Measurements from ENCODE around the gene TOP1. TPM values are rescaled to one million over a fixed set of nuclear protein-coding genes. Genes with fewer than 3 reads are reported as not detected.

The TOP1 gene
- total RNA-seq, 2 donors from 2014 or later: 64.3 to 65.7 TPM

- intact Hi-C loops (cut with DNase I, micrococcal nuclease): no loop called here
- DNase-seq: no peak
- ATAC-seq: no peak
Observed at GRCh38 chr20:41050361-41051008, 21.9 kb downstream of the TOP1 start.

GRCh38 chr20:41051009-41051825 lies 22.6 kb downstream of the TOP1 start:
- ATAC-seq (peak; percentile 55), DNase-seq (no peak)
- intact Hi-C loops (cut with DNase I, micrococcal nuclease): no loop called here

GRCh38 chr20:41052742-41053419 lies 24.3 kb downstream of the TOP1 start:
- ATAC-seq: peak; percentile 62
- DNase-seq: no peak
- intact Hi-C loops (cut with DNase I, micrococcal nuclease): no loop called here

- DNase-seq: no peak
- intact Hi-C loops (cut with DNase I, micrococcal nuclease): no loop called here
Observed at GRCh38 chr20:41054070-41054846, 25.6 kb downstream of the TOP1 start.

GRCh38 chr20:41054847-41055230 lies 26.2 kb downstream of the TOP1 start:
- DNase-seq (no peak), ATAC-seq (no peak)
- intact Hi-C loops (cut with DNase I, micrococcal nuclease): no loop called here

More at GRCh38 chr20:41054070-41054846, 25.6 kb downstream of the TOP1 start:
- peak; percentile 47 for ATAC-seq

GRCh38 chr20:41055679-41056078 lies 27.1 kb downstream of the TOP1 start:
- intact Hi-C loops (cut with DNase I, micrococcal nuclease): no loop called here
- ATAC-seq (peak; percentile 21), DNase-seq (no peak)

GRCh38 chr20:41057999-41058673 lies 29.5 kb downstream of the TOP1 start:
- peak; percentile 31 for ATAC-seq
- intact Hi-C loops (cut with DNase I, micrococcal nuclease): no loop called here
- no peak for DNase-seq

- intact Hi-C loops (cut with DNase I, micrococcal nuclease): no loop called here
- DNase-seq (no peak), ATAC-seq (no peak)
Observed at GRCh38 chr20:41058674-41059635, 30.3 kb downstream of the TOP1 start.

GRCh38 chr20:41061155-41061554 lies 32.5 kb downstream of the TOP1 start:
- no peak for DNase-seq
- intact Hi-C loops (cut with DNase I, micrococcal nuclease): no loop called here
- ATAC-seq: peak; percentile 77

GRCh38 chr20:41063442-41063841 lies 34.8 kb downstream of the TOP1 start:
- ATAC-seq (no peak), DNase-seq (no peak)
- intact Hi-C loops (cut with DNase I, micrococcal nuclease): no loop called here

GRCh38 chr20:41064377-41064776 lies 35.8 kb downstream of the TOP1 start:
- intact Hi-C loops (cut with DNase I, micrococcal nuclease): no loop called here
- ATAC-seq: no peak
- DNase-seq: no peak

- ATAC-seq (peak; percentile 84), DNase-seq (no peak)
- intact Hi-C loops (cut with DNase I, micrococcal nuclease): no loop called here
Observed at GRCh38 chr20:41065716-41066115, 37.1 kb downstream of the TOP1 start.

- no peak for ATAC-seq
- intact Hi-C loops (cut with DNase I, micrococcal nuclease): no loop called here
- no peak for DNase-seq
Observed at GRCh38 chr20:41068806-41069205, 40.2 kb downstream of the TOP1 start.

GRCh38 chr20:41072190-41072863 lies 43.7 kb downstream of the TOP1 start:
- no peak for DNase-seq
- no peak for ATAC-seq
- intact Hi-C loops (cut with DNase I, micrococcal nuclease): no loop called here

- intact Hi-C loops (cut with DNase I, micrococcal nuclease): no loop called here
- DNase-seq (no peak), ATAC-seq (no peak)
Observed at GRCh38 chr20:41072915-41073314, 44.3 kb downstream of the TOP1 start.

- ATAC-seq: no peak
- intact Hi-C loops (cut with DNase I, micrococcal nuclease): no loop called here
Observed at GRCh38 chr20:41074441-41074840, 45.8 kb downstream of the TOP1 start.

GRCh38 chr20:41076776-41077175 lies 48.2 kb downstream of the TOP1 start:
- intact Hi-C loops (cut with DNase I, micrococcal nuclease): no loop called here
- ATAC-seq (no peak), DNase-seq (no peak)

More at GRCh38 chr20:41074441-41074840, 45.8 kb downstream of the TOP1 start:
- no peak for DNase-seq
